CD4-positive, alpha-beta T cell treated with Interleukin-17A for 1 hour (primary cell): Measurements from ENCODE around the gene NUP214.
"Not testable (repeated sequence)": the region's sequence is repeated elsewhere in the genome, so short reads cannot be mapped to it uniquely, and the experiment has no call there.

ENCODE experiments used
- DNase-seq: peaks from one replicate; pipeline ENCODE4 v3.0.0-alpha.2; 2020

NUP214 gene

DNA sequence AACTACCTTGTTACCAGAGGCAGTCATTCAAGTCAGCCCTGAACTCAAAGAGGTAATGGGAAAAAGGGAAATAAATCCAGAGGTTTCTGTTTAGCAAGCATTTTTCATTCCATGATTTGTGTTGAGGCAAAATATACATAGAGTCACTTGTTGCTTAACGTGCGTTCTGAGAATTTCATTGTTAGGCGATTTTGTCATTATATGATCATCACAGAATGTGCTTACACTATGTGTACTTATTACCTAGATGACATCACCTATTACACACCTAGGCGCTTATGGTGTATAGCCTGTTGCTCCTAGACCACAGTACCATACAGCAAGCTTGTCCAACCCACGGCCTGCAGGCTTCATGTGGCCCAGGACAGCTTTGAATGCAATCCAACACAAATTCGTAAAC, 36.2 kb downstream of the NUP214 start:
- no peak for DNase-seq

DNA sequence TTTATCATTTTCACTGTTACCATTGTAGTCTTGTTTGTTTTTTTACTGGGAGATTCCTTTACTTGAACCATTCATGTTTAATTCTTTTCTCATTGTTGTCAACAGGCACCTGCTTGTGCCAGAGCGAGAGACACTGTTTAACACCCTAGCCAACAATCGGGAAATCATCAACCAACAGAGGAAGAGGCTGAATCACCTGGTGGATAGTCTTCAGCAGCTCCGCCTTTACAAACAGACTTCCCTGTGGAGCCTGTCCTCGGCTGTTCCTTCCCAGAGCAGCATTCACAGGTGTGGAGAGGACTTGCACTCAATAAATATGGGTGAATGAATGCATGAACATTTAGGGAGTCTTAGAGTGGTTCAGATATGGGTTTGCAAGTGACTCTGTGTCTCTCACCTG, 37.5 kb downstream of the NUP214 start:
- no peak for DNase-seq

DNA sequence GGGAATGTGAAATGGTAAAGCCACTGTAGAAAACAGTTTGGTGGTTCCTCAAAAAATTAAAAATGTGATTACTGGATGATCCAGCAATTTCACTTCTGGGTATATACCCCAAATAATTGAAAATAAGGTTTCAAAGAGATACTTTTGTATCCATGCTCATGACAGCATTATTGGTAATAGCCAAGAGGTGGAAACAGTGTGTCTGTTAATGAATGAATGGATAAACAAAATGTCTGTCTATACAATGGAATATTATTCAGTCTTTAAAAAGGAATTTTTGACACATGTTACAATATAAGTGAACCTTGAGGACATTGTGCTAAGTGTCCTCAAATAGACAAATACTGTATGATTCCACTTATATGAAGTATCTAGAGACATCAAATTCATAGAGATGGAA, 40.1 kb downstream of the NUP214 start:
- DNase-seq: no peak

DNA sequence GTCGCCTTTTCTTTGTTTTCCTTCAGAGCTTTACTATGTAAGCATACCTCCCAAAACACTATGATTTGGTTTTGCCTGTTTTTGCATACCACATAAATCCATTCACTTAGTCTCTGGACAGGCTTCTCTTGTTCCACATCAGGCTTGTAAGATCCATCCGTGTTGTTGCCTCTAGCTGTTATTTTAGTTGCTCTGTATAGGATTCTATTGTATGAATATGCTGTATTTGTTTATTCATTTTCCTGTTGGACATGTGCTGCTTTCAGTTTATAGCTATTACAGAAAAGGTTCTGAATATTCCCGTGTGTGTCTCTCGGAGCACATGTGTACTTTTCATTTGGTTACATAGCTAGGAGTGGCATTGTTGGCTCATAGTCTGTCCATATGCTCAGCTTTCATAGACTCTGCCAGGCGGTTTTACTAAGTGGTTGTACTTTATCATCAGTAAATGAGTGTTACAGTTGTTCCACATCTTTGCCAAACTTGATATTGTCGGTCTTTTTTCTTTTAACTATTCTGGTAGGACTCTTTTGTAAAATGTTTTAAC, 41.8 kb downstream of the NUP214 start:
- no peak for DNase-seq

DNA sequence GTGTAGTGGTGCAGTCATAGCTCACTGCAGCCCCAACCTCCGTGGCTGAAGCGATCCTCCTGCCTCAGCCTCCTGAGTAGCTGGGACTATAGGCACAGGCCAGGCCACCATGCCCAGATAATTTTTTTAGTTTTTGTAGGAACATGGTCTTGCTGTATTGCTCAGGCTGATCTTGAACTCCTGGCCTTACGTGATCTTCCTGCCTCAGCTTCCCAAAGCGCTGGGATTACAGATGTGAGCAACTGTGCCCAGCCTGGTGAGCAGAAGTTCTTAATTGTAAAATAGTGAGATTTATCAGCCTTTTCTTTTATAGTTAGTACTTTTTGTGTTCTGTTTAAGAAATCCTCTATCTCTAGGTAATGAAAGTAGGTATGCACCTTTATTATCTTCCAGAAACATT, 42.5 kb downstream of the NUP214 start:
- no peak for DNase-seq

DNA sequence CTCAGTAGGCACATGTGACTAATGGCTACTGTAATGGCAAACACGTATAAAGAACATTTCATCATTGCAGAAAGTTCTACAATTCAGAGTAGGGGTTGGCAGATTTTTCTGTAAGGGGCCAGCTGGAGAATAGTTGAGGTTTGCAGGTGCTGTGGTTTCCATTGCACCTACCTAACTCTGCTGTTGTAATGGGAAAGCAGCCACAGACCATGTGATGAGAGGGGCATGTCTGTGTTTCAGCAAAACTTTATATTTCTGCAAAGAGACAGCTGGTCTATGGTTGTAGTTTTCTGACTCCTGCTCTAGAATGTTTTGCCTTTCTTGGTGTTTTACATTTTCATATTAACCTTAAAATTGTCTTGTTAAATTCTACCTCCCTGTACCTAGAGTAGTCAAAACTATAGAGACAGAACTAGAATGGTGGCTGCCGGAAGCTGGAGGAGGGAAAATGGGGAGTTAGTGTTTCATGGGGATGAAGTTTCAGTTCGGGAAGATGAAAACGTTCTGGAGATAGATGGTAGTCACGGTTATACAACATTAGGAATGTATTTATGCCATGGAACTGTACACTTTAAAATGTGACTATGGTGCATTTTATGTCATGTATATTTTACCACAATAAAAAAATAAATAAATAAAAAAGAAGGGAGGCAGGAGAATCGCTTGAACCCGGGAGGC, 44.3 kb downstream of the NUP214 start:
- no peak for DNase-seq

DNA sequence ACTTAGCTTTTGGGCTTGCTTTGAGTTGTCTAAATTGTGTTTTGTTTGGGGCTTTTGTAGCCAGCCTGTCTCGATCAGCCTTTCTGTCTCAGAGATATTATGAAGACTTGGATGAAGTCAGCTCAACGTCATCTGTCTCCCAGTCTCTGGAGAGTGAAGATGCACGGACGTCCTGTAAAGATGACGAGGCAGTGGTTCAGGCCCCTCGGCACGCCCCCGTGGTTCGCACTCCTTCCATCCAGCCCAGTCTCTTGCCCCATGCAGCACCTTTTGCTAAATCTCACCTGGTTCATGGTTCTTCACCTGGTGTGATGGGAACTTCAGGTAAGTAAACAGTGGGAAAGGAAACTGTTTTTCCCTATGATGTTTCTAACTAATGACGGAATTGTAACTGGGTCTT, 48.6 kb downstream of the NUP214 start:
- DNase-seq: no peak

DNA sequence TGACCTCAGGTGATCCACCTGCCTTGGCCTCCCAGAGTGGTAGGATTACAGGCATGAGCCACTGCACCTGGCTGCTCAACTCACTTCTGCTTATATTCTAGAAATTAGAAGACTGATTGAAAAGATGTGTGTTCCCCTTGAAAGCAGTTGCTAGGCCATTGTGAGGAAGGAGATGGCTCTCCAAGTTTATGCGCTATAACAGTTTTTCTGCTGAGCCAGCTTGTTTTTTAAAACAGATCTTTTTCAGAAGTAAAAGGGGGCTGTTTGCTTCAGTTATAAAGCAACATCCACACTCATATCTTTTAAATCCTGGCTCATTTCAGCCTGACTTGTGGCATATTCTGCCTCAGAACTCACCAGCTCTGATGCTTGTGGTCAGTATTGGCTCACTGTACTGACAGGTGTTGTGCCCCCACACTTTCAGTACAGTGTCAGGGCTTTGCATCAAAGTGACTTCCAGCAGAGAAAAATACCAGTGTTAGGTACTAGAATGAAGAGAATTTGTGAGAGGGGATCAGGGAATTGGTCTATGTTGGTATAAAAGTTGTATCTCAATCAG, 49.4 kb downstream of the NUP214 start:
- DNase-seq: no peak

DNA sequence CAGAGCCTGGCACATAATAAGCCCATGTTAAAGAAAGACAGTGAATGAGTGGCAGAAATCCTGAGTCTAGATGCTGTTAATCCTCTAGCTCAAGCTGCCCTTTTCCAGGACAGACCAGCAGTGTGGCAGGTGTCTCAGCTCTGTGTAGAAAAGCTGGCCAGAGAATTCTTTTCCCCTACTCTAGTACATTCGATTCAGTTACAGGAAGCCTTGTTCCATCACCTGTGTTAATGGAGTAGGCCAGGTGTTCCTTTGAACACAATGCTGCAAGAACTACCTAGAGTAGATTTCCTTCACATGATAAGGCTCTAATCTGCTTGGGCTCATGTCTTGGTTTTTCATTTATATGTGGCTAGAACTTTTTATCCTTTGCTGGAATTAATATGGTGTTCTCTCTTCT, 52.5 kb downstream of the NUP214 start:
- DNase-seq: no peak

DNA sequence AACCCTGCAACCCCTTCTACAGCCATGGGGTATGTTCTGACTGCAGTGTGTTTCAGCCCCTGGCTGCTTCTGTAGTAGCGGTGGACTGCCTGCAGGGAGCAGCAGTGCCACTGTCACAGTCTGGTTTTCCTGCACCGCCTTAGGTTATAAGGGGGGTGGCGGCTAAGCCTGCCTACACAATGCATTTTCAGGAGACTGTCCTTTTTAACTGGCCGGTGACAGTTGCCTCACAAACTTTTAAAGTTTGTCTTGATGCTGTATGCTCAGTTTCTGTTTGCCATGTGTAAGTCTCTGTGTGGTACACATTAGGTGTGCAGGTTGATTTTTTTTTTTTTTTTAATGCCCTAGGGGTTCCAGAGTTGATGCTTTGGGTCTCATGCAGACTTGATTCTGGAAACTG, 53.0 kb downstream of the NUP214 start:
- peak; percentile 82 for DNase-seq

DNA sequence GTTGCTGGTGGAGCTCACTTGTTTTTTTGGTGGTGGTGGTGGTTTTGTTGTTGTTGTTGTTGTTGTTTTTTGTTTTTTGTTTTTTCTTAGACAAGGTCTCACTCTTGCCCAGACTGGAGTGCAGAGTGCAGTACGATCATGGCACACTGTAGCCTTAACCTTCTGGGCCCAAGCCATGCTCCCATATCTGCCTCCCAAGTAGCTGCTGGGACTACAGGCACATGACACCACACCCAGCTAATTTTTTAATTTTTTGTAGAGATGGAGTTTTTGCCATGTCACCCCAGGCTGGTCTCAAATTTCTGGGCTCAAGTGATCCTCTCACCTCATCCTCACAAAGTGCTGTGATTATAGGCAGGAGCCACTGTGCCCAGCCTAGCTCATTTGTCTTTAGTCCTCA, 53.5 kb downstream of the NUP214 start:
- DNase-seq: no peak

DNA sequence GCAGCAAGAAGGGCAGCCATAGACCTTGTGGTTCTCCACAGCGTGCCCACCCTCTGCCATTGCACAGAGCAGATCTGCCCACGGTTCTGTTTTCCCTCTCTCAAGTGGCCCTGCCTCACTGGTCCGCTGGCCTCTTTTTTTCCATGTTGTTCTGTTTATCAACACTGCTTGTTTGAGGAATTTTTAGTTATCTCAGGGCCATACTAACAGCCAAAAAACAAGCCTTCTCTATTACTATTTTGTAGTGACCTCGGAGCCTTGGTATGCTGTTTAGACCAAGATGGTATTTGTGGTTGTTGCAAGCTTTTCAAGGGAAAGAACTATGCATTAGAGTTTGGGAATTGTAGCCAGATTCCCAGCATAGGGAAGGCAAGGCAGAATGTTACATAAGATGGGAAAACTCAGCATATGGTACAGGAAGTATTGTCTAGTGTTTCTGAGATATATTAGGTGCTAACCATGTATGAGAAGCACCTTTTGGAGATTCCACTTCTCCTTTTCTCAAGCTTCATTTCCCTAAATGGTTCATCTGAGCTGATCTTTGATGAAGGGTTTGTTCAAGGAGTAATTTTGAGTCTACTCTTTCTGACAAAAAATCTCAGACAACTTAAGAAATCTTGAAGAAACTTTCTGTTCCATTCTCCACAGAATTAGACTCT, 54.3 kb downstream of the NUP214 start:
- DNase-seq: no peak

DNA sequence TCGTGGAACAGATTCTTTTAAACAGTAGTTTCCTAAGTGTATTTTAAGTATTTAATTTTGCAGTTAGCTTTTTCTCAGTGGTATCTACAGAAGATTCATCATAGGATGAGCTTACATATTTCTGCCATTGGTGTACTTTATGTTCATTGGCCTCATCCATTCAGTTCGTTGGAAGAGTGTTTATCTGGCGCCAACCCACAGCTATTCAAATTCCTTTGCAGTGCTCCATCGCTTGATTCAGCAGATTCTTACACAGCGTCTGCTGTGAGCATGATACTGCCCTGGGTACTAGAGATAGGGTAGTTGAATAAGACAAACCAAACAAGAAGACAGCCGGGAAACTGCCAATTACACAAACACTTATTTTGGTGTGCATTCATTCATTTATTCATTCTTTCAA, 55.1 kb downstream of the NUP214 start:
- no peak for DNase-seq

DNA sequence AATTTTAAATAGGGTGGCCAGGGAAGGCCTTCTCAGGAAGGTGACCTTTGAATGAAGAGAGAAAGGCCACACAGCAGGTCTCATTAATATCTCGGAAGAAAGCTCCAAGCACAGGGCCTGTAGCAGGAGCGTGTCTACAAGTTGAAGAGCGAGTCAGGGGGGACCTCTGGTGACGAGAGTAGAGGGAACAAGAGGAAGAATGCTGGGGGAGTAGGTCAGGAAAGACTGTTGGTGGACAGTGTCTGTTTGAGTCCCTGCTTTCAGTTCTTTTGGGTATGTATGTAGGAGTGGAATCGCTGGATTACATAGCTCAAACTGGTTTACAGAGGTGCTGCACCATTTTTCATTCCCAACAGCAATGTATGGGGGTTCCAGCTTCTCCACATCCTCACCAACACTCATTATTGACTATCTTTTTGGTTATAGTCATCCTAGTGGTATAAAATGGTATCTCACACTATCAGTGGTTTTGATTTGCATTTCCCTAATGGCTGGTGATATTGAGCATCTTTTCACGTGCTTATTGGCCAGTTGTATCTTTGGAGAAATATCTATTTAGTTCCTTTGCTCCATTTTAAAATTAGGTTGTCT, 55.8 kb downstream of the NUP214 start:
- DNase-seq: peak; percentile 18

DNA sequence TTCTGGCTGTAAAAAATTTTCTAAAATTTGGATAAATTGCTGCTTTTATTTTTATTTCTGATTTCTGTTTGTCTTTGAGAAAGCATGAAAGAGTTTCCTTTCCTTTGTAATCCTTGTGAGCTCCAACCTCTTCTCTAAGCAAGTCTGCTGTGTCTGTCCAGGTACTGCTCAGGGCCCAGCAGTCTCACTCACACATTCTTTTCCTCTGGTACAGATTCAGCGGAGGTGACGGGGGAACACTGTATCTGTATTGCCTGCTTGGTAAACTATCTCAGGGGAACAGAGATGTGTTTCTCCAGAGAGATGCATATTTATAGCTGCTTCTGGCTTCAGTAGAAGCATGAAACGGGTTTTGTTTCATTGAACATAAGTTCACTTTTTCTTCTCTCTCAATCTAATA, 60.5 kb downstream of the NUP214 start:
- DNase-seq: no peak

DNA sequence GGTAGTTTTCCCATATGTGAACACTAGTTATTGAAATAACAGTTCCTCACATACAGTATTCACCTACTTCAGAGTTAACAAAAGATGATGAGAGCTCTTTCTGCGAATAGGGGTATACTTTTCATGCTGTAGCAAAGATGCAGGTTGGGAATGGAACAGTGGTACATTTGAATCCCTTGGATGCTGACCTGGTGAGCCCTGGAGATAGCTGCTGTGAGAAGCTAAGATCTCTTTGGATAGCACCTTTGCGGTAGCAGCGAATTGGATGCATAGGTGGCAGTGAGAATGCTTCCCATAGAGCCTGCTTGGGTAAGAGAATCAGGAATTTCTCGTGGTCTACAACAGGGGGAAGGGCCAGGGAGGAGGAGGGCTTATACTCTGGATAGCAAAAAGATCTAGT, 61.2 kb downstream of the NUP214 start:
- DNase-seq: no peak

DNA sequence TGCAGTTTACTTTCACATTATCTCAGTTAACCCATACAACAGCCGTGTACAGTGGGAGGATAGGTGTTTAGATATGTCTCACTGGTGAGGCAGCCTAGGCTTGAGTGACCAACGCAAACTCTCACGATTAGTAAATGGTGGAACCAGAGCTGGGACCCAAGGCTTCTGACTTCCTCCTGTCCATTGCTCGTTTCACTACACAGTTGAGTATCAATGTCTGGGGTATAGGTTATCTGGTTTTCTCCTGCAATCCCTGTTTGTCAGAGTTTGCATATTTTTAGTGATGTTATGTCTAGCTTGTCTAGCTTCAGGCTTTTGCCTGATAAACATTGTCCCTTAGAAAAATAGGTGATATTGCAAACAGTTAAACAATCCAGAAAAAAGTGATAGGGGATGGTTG, 62.6 kb downstream of the NUP214 start:
- no peak for DNase-seq

DNA sequence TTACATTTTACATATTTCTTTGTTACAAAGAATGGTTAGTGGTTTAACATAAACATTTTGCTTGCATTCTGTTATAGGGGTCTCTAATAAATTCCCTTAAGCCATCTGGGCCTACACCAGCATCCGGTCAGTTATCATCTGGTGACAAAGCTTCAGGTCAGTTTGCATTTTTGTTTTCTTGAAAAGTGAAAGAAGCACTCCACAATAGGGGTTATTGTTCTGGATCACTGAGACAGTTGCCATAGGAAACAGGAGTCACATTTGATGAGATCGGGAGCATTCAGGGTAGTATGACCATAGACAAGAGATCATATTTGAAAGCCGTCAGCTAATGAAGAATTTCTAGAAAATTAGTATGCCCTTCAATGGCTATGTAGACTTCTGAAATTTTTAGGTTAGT, 63.6 kb downstream of the NUP214 start:
- DNase-seq: no peak

DNA sequence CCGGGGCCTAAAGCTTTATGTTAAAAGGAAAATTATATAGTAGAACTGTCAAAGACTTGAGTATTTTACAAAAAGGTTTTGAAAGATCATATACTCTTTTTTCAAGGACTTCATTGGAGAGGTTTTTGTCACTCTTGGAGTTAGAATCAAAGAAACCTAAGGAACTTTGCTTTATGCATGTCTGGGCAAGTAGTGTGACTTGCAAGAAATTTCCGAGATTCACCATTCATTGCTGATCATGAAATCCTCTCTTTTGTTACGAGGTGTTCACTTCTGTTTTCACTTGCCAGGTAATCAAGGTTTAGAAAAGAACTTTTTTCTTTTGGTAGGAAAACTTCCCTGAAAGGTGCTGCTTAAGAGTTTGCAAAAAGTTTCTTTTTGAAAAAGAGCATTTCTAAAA, 64.8 kb downstream of the NUP214 start:
- DNase-seq: no peak

DNA sequence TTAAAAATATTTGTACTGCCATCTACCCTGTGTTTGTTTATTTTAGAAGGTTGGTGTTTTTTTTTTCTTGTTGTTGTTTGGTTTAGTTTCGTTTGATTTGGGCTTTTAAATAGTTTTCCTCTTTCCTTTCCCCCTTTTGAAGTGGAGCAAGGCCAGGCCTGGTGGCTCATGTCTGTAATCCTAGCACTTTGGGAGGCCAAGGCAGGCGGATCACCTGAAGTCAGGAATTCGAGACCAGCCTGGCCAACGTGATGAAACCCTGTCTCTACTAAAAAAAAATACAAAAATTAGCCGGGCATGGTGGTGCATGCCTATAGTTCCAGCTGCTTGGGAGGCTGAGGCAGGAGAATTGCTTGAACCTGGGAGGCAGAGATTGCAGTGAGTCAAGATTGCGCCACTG, 65.6 kb downstream of the NUP214 start:
- DNase-seq: not testable (repeated sequence)

DNA sequence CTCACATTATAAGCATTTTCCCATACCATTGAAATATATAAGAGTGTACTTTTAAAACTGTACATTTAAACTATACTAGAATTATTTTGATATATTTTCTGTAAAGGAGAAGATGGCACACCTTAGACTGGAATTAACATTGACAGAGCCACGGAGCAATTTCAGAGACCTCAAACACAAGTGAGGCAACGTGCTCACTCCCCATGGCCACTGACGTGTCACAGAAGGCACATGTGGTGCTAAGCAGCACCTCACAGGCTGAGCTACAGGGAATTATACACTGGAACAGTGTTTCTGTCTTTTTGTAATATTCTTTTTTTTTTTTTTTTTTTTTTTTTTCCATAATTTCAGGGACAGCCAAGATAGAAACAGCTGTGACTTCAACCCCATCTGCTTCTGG, 66.5 kb downstream of the NUP214 start:
- no peak for DNase-seq

DNA sequence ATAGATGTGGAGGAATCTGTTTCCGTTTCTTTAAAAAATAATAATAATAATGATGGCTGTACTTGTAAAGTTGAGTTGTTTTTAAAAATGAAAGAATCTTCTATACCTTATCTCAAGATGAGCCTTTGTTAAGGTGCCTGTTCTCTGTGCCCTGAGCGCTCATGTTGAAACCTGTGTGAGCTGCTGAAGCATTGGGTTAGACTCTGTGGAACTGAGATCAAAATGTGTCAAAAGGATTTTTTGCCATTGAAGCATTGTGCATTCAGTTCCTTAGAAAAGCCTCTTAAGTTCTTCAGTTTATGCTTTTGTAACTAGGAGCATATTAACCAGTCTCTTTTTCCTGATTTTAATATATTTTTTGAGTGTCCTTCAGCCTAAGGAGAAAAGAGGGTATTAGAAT, 67.7 kb downstream of the NUP214 start:
- no peak for DNase-seq

DNA sequence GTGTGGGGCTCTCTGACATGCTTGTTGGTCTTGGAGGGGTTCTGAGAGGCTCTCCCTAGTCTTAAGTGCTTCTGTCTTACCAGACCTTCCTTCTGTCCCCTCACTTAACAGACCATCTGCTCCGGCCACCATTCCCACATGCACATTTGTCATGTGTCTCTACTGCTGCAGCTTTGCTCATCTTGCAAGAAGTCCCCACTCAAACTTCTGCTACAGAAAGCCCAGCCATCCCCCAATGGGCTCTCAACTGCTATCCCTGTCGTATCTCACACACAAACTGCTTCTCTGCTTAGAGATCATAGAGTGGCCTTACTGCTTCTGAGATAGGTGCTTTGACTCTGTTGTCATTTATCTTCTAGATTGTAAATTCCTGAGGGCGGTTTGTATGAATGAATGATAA, 69.4 kb downstream of the NUP214 start:
- no peak for DNase-seq
